Mesenchymal stem cell (in vitro differentiated cells and primary cell): ENCODE results near the gene OR8D1.
"Not testable (repeated sequence)": the region's sequence is repeated elsewhere in the genome, so short reads cannot be mapped to it uniquely, and the experiment has no call there.

ENCODE experiments used
- DNase-seq: peaks from one replicate; pipeline ENCODE4 v3.0.0-alpha.2; 2013
- H2AFZ ChIP-seq: one replicate; pipeline ENCODE4 v1.6.1; 2013; ENCODE audit warnings: low read depth, mild to moderate bottlenecking, control low read depth, inconsistent platforms, low read length, moderate library complexity
- H2AK5ac ChIP-seq: 2 replicates; pipeline ENCODE4 v1.6.1; 2013; ENCODE audit warnings: low read length, moderate library complexity, mild to moderate bottlenecking, inconsistent platforms; ENCODE audit not compliant: severe bottlenecking
- H2BK120ac ChIP-seq: one replicate; pipeline ENCODE4 v1.6.1; 2013; ENCODE audit warnings: low read depth, mild to moderate bottlenecking, inconsistent platforms, low read length, moderate library complexity
- H2BK12ac ChIP-seq, 2 experiments: one replicate each; pipeline ENCODE4 v1.6.1; 2013; ENCODE audit warnings: inconsistent platforms in 2 of 2, low read length in 2 of 2, mild to moderate bottlenecking in 2 of 2, moderate library complexity in 2 of 2, control low read depth in 1 of 2
- H2BK15ac ChIP-seq: one replicate; pipeline ENCODE4 v1.6.1; 2013; ENCODE audit warnings: mild to moderate bottlenecking, low read depth, inconsistent platforms; ENCODE audit not compliant: poor library complexity, severe bottlenecking
- H2BK5ac ChIP-seq: 2 replicates; pipeline ENCODE4 v1.6.1; 2013; ENCODE audit warnings: low read depth, mild to moderate bottlenecking, low read length, control low read depth, inconsistent platforms; ENCODE audit not compliant: poor library complexity, severe bottlenecking
- H3K14ac ChIP-seq, 2 experiments: one replicate each; pipeline ENCODE4 v1.6.1; 2013; ENCODE audit warnings: inconsistent platforms in 2 of 2, low read length in 2 of 2, control low read depth in 1 of 2, mild to moderate bottlenecking in 1 of 2, moderate library complexity in 1 of 2
- H3K18ac ChIP-seq, 2 experiments: one replicate each; pipeline ENCODE4 v1.6.1; 2013; ENCODE audit warnings: inconsistent platforms in 2 of 2, low read length in 2 of 2, control low read depth in 1 of 2, low read depth in 1 of 2, mild to moderate bottlenecking in 1 of 2
- H3K23ac ChIP-seq, 2 experiments: one replicate each; pipeline ENCODE4 v1.6.1; 2013; ENCODE audit warnings: inconsistent platforms in 2 of 2, low read length in 2 of 2, mild to moderate bottlenecking in 2 of 2, moderate library complexity in 2 of 2, control low read depth in 1 of 2
- H3K27ac ChIP-seq: 2 replicates; pipeline ENCODE4 v1.5.1; 2013; ENCODE audit warnings: mild to moderate bottlenecking, moderate library complexity, low read length, control low read depth, inconsistent platforms; ENCODE audit not compliant: poor library complexity, severe bottlenecking
- H3K27me3 ChIP-seq, 2 experiments: 2 replicates each; pipeline versions ENCODE4 v1.6.1 to v1.7.0; 2013; ENCODE audit warnings: low read length in 2 of 2, mild to moderate bottlenecking in 2 of 2, moderate library complexity in 2 of 2, control low read depth in 1 of 2, inconsistent platforms in 1 of 2; ENCODE audit not compliant: control insufficient read depth in 1 of 2, insufficient read depth in 1 of 2
- H3K36me3 ChIP-seq, 2 experiments: 2 replicates each; pipeline versions ENCODE4 v1.6.1 to v1.7.0; 2013; ENCODE audit warnings: low read length in 2 of 2, control low read depth in 1 of 2, inconsistent platforms in 1 of 2, low read depth in 1 of 2, mild to moderate bottlenecking in 1 of 2; ENCODE audit not compliant: insufficient read depth in 2 of 2, control insufficient read depth in 1 of 2
- H3K4ac ChIP-seq, 2 experiments: one replicate each; pipeline ENCODE4 v1.6.1; 2013; ENCODE audit warnings: inconsistent platforms in 2 of 2, low read length in 2 of 2, mild to moderate bottlenecking in 2 of 2, moderate library complexity in 2 of 2, control low read depth in 1 of 2, low read depth in 1 of 2
- H3K4me1 ChIP-seq: 2 replicates; pipeline ENCODE4 v1.6.1; 2013; ENCODE audit warnings: low read depth, low read length, control low read depth; ENCODE audit not compliant: control insufficient read depth, insufficient read depth
- H3K4me2 ChIP-seq: 2 replicates; pipeline ENCODE4 v1.6.1; 2013; ENCODE audit warnings: low read length, mild to moderate bottlenecking, inconsistent platforms; ENCODE audit not compliant: poor library complexity, severe bottlenecking
- H3K4me3 ChIP-seq, 2 experiments: 2 replicates each; pipeline versions ENCODE4 v1.5.1 to v1.7.0; 2013; ENCODE audit warnings: low read length in 2 of 2, mild to moderate bottlenecking in 2 of 2, control low read depth in 1 of 2, low read depth in 1 of 2; ENCODE audit not compliant: insufficient read depth in 1 of 2
- H3K79me1 ChIP-seq: replicated peaks from 2 replicates; pipeline ENCODE4 v1.6.1; 2013; ENCODE audit warnings: mild to moderate bottlenecking, control low read depth, low read length, inconsistent platforms; ENCODE audit not compliant: poor library complexity, severe bottlenecking
- H3K9ac ChIP-seq: 2 replicates; pipeline ENCODE4 v1.7.0; 2013; ENCODE audit warnings: mild to moderate bottlenecking, low read length, moderate library complexity
- H3K9me3 ChIP-seq: 2 replicates; pipeline ENCODE4 v1.7.0; 2013; ENCODE audit warnings: mild to moderate bottlenecking, low read length; ENCODE audit not compliant: control insufficient read depth
- H4K8ac ChIP-seq: one replicate; pipeline ENCODE4 v1.6.1; 2013; ENCODE audit warnings: inconsistent platforms, mild to moderate bottlenecking, low read length, moderate library complexity
- H4K91ac ChIP-seq: one replicate; pipeline ENCODE4 v1.6.1; 2013; ENCODE audit warnings: mild to moderate bottlenecking, low read length, inconsistent platforms
- WGBS: methylation state at CpG from one replicate; pipeline ENCODE4 v1.1.7; 2013; ENCODE audit warnings: mixed read lengths; 5-methylcytosine and 5-hydroxymethylcytosine counted together

The OR8D1 gene

DNA sequence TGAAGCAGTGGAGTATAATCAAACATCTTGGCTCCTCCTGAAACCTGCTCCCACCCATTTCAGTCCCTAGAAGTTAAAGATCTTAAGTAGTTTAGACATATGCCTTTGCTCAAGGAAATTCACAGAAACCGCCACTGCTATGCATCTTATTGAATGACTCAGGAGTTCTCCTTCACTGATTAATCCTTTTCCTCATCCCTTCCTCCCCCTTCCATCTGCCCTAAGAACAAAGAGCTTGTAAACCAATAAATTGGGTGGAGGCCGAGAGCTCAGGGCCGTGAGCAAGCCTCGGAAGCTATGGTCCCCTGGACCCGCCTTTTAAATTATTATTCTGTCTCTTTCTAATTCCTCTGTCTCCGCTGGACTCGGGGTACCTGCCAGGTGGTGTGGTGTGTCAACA lies 42.9 kb downstream of the OR8D1 start:
- H3K4me3 ChIP-seq, H2BK120ac ChIP-seq, H2AK5ac ChIP-seq, H4K91ac ChIP-seq, H3K9ac ChIP-seq, H3K18ac ChIP-seq, H2BK12ac ChIP-seq, H3K14ac ChIP-seq, H3K23ac ChIP-seq, H2BK15ac ChIP-seq, H3K4ac ChIP-seq, H3K4me2 ChIP-seq, H3K27me3 ChIP-seq, H2AFZ ChIP-seq, H3K36me3 ChIP-seq, H4K8ac ChIP-seq, H2BK5ac ChIP-seq, H3K9me3 ChIP-seq, H3K4me1 ChIP-seq, H3K79me1 ChIP-seq, H3K27ac ChIP-seq: not testable (repeated sequence)
- peak; percentile 34 for DNase-seq
- 59% methylated on average over 5 of the region's 7 CpGs for WGBS

- not testable (repeated sequence) for H3K27ac ChIP-seq, H2BK15ac ChIP-seq, H3K27me3 ChIP-seq, H3K14ac ChIP-seq, H3K23ac ChIP-seq, DNase-seq, H2AK5ac ChIP-seq, H3K4me1 ChIP-seq, H4K8ac ChIP-seq, H2BK5ac ChIP-seq, H3K36me3 ChIP-seq, H3K9me3 ChIP-seq, H3K4me3 ChIP-seq, H3K9ac ChIP-seq, H3K18ac ChIP-seq, H2BK12ac ChIP-seq, H2BK120ac ChIP-seq, H4K91ac ChIP-seq, H3K4ac ChIP-seq, H2AFZ ChIP-seq, H3K79me1 ChIP-seq, H3K4me2 ChIP-seq
- no CpG with 5 or more reads among the region's 4 CpGs for WGBS
These were observed 48.7 kb downstream of the OR8D1 start for GRCh38 chr11:124265041-124265440.

GRCh38 chr11:124256076-124256475 lies 57.7 kb downstream of the OR8D1 start, which contains the start of gene OR8G5:
OR8G5 (plus strand) TSS chr11:124256376; CDS start chr11:124264932, 8,556 bp downstream.
- H2BK120ac ChIP-seq, result no peak within 1 kb of the TSS
- peak within 1 kb of the TSS in 1 of 2 experiments; percentile 12 for H3K18ac ChIP-seq
- no peak within 1 kb of the TSS for H3K4me2 ChIP-seq
- H3K23ac ChIP-seq, result no peak within 1 kb of the TSS
- DNase-seq, result no peak
- no peaks in the 10 kb centered on the region for H3K9me3 ChIP-seq
- no peaks in the 10 kb centered on the region for H3K36me3 ChIP-seq
- H3K9ac ChIP-seq, result no peak within 1 kb of the TSS
- no peak within 1 kb of the TSS for H3K4me3 ChIP-seq
- H2AK5ac ChIP-seq, result no peak within 1 kb of the TSS
- H2AFZ ChIP-seq, result no peak within 1 kb of the TSS
- no peak within 1 kb of the TSS for H4K8ac ChIP-seq
- H3K27me3 ChIP-seq, result no peaks in the 10 kb centered on the region
- peak within 1 kb of the TSS in 1 of 2 experiments; percentile 51 for H3K4ac ChIP-seq
- no peak within 1 kb of the TSS for H3K14ac ChIP-seq
- peak within 1 kb of the TSS; percentile 15 for H4K91ac ChIP-seq
- WGBS, result 98% methylated on average over 3 of the region's 4 CpGs
- no peak within 1 kb of the TSS for H2BK15ac ChIP-seq
- no peaks in the 10 kb centered on the region for H3K79me1 ChIP-seq
- no peaks in the 10 kb centered on the region for H3K4me1 ChIP-seq
- H3K27ac ChIP-seq, result no peak within 1 kb of the TSS
- H2BK12ac ChIP-seq, result peak within 1 kb of the TSS in 1 of 2 experiments; percentile 63
- no peak within 1 kb of the TSS for H2BK5ac ChIP-seq
